COLO668 (cell line): ENCODE data around the gene TBX1.

Source experiments
- DNase-seq: peaks from one replicate; lab custom pipeline; 2025; ENCODE audit not compliant: unreplicated experiment; lab: John Stamatoyannopoulos, UW

Gene TBX1

DNA sequence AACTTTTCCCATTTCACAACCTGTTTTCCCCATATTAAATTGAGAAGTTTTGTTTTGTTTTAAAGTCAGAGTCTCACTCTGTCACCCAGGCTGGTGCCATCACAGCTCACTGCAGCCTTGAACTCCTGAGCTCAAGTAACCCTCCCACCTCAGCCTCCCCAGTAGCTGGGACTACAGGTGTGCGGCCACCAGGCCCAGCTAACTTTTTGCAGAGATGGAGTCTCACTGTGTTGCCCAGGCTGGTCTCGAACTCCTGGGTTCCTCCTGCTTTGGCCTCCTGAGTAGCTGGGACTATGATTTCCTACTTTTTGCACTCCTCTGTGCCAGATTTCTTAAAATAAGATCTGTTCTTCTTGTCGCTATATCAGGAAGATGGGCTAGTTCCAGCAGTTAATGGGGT is 49.2 kb downstream of the TBX1 start:
- no peak for DNase-seq

DNA sequence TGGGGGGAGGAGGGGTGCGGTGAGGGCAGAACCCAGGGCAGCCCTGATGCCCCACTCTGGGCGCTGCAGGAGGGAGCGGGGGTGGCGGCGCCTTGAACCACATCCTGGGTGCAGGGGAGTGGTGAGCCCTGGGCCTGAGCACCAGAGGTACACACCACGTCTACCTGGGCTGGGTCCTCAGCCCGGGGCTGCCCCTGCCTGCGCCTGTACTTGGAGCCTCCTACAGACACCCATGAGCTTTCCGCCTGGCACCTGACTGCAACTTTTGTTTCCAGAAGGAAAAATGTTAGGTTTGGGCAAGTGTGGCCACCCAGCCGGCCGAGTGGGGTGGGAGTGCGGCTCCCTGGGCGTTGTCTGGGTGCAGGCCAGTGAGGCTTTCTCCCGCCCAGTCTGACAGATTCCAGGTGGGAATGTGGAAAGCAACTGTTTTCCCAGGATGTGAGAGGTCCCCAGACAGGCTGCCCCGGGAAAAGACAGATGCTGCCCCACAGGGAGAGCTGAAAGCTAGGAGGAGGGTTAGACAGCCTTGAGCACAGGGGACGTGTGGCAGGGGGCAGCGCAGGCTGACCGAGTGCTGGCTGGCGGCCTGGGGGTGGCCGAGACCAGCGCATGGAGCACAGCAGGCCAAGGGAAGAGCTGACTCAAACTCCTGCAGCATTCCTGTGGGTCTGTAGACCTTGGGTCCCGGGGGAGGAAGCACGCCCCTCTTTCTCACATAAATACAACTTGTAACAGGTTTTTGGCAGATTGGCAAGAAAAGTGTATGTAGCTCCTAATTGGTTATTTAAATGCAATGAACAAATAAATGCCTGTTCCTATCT is 50.0 kb downstream of the TBX1 start:
- no peak for DNase-seq

DNA sequence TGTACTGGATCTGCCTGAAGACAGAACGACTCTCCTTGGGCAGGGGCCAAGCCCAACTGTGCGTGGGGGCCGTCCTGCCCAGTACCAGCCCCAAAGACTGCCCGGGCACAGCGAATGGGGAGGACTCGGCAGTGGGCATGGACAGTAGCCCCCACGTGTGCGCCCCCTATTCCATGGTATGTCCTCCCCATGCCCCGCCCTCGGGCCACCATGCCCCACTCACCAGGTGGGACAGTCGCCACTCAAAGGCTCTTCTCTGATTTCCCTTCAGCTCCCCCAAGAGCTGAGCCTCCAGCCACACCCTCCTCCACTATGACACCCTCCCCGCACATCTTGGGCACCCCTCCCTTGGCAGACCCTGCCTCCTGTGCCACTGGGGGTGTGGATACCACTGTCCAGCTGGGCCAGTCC is 50.6 kb downstream of the TBX1 start:
- no peak for DNase-seq

DNA sequence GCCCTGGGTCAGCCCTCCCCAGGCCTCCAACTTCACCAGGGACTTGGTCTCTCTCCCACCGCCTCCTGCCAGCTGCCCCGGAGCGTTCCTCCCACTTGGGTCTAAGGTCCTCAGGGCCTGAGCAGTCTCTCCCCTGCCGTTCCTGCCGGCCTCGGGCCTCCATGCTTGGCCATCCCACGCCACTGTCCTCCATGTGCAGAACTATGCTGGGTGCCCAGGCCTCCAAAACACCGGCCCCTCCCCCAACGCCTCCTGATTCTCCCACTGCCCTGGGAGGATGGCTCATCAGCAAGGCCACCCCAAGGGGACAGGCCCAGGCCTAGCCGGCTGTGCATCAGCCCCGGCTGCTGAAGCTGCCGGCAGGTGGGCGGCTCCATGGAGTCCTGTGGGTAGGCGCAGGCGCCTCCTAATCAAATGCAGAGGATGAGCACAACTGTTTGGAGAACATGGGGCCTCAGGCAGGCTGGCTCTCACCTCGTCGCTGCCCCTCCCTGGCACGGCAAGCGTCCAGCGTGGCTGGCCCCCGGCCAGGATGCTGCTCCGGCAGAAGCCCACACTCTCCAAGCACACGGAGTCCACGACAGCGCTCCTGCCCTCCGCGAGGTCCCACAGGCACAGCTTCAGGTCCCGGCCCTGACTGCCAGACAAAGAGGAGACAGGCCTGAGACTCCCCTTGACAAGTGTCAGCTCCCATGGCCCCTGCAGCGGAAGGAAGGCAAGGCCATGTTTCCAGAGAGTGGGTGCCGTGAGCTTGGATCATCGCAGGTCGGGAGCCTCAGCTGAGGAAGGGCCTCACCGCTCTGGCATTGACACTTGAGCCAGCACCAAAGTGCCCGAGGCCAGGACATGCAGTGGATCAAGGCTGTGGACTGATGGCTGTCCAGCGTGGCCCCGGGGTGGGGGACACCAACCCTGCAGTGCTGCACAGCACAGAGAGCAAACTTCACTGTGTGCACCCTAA is 51.5 kb downstream of the TBX1 start:
- DNase-seq, result no peak

DNA sequence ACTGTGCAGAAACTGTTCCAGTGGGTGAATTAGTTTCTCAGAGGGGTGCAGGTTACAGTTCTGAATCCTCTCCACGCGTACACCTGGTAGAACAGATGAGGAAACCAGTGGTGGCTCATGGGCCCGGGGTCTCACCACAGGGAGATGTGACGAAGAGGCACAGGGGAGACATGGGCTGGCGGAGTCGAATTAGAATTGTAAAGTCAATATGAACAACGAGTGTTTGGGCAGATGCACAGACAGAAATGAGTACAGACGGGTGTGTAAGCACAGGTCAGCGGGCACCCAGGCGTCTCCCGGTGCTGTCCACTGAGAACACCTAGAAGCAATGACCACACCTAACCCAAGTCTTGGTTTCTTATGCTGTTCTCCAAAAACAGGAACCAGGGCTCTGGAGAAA is 52.3 kb downstream of the TBX1 start:
- no peak for DNase-seq

DNA sequence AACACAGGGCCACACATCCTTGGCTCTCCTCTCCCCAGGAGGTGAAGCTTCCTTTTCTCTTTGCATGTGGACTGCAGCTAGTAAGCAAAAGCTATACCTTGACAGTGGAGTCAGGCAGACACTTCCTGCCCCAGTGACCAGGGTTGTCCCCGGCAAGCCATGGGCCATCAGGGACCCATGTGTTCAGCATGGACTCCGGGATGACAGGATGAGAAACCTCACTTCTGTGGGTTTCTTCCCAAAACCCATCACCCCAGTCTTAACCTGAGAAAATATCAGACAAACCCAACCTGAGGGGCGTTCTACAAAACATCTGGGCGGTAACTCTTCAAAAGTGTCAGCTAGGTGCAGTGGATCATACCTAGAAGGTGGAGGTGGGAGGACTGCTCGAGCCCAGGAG is 53.9 kb downstream of the TBX1 start:
- no peak for DNase-seq

DNA sequence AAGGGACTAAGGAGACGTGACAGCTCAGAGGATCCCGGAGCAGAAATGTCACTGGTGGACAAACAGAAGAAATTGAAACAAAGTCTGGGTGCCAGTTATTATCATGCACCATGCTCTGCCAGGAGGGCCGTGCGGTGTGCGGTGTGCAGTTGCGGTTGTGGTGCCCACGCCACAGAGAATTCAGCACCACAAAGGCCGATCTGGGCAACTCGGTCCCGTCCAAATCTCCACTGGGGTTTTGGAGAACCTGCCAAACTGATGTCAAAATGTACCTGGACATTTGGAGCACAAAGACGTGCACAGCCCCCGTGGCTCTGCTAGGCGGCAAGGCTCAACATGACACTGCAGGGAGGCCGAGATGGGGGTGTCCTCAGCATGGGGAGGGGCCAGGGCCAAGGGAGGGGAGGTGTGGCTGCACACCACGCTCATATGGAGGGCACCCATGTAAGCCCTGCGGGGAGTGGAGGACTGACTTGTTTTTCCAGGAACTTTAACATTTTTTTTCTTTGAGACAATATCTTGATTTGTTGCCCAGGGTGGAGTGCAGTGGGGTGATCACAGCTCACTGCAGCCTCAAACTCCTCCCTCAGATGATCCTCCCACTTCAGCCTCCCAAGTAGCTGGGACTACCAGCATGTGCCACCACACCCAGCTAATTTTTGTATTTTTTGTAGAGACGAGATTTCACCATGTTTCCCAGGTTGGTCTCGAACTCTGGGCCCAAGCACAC is 54.7 kb downstream of the TBX1 start:
- DNase-seq, result no peak

DNA sequence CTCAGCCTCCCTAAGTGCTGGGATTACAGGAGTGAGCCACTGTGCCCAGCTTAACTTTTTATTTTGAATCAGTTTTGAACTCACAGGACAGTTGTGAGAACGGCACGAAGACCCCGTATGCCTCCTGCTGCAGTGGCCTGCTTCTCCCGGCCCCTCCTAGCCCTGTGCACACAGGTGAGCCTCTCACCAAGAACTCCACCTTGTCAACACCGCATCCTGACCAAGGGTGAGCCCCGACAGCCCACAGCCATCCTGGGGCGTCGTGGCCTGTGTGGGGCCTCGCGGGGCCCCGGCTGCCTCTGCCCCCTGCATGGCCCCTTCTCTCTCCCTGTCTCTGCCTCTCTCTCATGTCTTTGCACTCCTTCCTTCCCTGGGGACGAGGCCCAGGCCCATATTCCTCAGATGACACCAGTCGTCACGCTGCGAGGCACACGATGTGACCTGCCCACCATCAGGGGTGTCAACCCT is 55.3 kb downstream of the TBX1 start:
- no peak for DNase-seq

DNA sequence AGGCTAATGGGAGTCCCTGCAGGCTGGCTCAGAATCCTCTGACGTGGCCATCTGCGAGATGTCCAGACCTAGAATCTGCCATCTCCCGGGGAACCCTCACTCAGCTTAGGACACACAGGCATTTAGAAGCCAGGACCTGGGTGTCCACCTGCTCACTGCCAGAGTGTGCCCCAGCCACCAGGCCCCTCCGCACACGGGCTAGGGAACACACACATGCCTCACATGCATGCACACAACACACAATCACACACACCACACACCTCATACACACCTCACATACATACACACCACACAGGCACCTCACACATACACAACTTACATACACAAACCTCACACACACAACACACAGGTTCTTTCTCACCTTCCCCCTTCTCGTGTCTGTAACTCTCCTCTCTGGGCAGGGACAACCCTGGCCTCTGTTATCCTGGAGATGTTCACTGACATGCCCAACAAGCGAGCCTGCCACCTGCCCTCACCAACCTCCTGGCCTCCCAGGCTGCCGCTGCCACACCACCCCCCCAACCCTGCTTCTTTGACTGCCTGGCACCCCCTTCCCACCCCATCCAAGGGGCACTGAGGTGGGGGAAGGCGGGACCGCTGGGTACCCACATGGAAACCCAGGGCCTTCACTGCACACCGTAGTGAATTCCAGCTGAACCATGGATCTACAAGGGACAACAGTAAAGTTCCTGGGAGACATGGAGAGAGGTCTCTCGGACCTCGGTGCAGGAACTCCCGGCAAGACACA is 56.0 kb downstream of the TBX1 start:
- DNase-seq, result no peak
